Measurements from ENCODE around the gene RPH3AL. TPM values are rescaled to one million over a fixed set of nuclear protein-coding genes. Genes with fewer than 3 reads are reported as not detected.

RPH3AL gene
- total RNA-seq, 1 donor from 2014 or later: 6.1 TPM

DNA sequence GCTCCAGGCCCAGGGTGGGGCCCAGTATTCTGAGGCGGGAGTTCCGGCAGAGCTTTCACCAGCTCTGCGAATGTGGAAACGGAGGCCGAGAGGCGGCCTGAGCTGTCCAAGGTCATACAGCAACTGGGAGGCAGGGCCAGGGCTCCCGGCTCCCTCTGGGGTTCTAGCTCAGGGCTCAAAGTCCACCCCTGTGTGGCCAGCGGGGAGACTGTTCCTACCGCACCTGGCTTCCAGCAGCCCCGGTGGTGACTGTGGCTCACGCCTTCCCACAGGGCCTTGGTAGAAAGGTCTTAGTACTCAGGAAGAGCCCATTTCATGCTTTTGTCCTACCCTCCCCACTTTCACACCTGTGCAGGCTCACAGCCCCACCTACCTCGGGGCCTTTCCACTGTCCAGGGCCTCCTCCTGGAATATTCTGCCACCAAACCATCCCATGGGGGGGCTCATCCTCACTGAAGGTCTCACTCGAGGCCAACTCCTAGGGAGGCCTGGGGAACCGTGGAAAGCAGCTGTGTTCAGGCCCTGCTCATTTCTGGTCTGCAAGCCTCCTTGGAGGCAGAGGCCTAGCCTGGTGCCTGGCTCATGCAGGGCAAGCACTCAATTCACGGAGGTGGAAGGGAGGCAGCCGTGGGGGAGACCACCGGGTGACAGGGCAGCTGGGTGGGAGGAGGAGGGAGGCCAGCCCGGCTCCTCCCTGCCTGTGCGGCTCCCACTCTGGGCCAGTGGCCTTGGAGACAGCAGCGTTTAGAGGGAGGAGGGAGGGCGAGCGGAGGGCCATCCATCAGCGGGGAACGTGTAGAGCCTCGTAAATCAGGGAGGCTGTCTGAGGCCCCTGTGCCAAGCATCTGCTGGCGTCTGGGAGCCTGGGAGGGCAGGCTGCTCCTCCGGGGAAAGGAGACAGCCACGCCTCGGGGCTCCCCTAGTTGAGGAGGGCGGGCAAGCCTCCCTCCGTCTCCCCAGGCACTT lies 158.5 kb downstream of the RPH3AL start:
- Histone ChIP-seq H3K4me3 (ENCODE audit: low read depth, low read length) (no peak overlapping the region), H3K27me3 (ENCODE audit: control insufficient read depth, insufficient read depth, low read length) (no peaks in the 10 kb centered on the region), H3K36me3 (ENCODE audit: control insufficient read depth, insufficient read depth, low read length) (no peaks in the 10 kb centered on the region)
- no peak for DNase-seq (ENCODE audit: low read depth)
- FAIRE-seq: no peak
- TF ChIP-seq, protein P1, sequence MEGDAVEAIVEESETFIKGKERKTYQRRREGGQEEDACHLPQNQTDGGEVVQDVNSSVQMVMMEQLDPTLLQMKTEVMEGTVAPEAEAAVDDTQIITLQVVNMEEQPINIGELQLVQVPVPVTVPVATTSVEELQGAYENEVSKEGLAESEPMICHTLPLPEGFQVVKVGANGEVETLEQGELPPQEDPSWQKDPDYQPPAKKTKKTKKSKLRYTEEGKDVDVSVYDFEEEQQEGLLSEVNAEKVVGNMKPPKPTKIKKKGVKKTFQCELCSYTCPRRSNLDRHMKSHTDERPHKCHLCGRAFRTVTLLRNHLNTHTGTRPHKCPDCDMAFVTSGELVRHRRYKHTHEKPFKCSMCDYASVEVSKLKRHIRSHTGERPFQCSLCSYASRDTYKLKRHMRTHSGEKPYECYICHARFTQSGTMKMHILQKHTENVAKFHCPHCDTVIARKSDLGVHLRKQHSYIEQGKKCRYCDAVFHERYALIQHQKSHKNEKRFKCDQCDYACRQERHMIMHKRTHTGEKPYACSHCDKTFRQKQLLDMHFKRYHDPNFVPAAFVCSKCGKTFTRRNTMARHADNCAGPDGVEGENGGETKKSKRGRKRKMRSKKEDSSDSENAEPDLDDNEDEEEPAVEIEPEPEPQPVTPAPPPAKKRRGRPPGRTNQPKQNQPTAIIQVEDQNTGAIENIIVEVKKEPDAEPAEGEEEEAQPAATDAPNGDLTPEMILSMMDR (IDR thresholded peaks at IDR 0.05; ENCODE audit: insufficient read depth, low read length, severe bottlenecking): no peak

DNA sequence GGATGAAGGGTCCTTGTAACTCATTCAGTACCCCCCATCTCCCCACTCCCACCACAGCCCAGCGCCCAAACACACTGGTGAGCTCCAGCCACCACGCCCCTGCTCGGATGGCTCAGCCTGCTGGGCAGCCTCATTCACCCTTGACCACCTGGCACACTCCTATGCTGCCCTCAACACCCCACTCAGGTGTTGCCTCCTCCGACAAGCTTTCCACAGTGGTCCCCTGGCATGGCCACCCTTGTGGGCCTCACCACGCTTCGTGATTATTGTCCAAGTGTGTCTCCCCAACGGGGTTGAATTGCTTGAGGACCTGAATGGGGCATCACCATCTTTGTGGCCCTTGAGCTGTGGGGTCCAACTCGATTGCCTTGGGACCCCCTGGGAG lies 159.2 kb downstream of the RPH3AL start:
- no peak overlapping the region for H3K4me3 ChIP-seq (ENCODE audit: low read depth, low read length)
- H3K27me3 ChIP-seq (ENCODE audit: control insufficient read depth, insufficient read depth, low read length): no peaks in the 10 kb centered on the region
- no peak for DNase-seq (ENCODE audit: low read depth)
- no peak for FAIRE-seq
- TF ChIP-seq, protein P1 (IDR thresholded peaks at IDR 0.05; ENCODE audit: insufficient read depth, low read length, severe bottlenecking): no peak
- no peaks in the 10 kb centered on the region for H3K36me3 ChIP-seq (ENCODE audit: control insufficient read depth, insufficient read depth, low read length)

DNA sequence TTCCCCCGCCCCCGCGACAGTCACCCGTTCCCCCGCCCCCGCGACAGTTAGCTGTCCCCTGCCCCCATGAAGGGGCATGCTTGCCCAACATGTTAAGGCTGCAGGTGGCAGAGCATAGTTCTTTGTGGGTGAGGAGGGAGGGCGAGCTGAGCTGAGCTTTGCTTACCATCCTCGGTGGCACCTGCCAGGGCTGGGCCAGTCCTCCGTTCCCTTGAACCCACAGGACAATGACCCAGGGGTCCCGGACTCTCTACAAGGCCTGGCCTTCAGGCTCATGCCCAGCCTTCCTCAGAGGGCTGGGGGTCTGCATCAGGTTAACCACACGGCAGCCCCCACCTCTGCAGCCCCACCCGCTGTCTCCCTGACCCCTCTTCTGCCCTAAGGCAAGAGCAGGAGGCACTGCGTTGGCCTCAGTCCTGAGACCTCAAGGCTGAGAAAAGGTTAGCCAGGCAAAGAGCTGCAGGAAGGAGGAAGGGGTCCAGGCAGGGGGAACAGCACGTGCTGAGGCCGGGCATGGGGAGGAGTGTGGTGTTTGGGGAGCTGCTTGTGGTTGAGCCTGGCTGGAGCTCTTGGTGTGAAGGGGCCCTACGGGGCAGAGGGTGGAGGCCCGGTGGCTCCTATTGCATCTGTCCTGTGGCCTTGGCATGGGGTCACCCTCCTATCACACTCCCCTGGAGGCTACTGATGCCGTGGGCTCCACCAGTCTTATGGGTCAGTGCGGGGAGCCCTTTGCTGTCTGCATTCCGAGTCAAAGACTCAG lies 159.8 kb downstream of the RPH3AL start:
- Histone ChIP-seq H3K4me3 (ENCODE audit: low read depth, low read length) (no peak overlapping the region), H3K27me3 (ENCODE audit: control insufficient read depth, insufficient read depth, low read length) (no peaks in the 10 kb centered on the region), H3K36me3 (ENCODE audit: control insufficient read depth, insufficient read depth, low read length) (no peaks in the 10 kb centered on the region)
- FAIRE-seq (no peak), DNase-seq (ENCODE audit: low read depth) (no peak)
- TF ChIP-seq, protein P1 (IDR thresholded peaks at IDR 0.05; ENCODE audit: insufficient read depth, low read length, severe bottlenecking): no peak

DNA sequence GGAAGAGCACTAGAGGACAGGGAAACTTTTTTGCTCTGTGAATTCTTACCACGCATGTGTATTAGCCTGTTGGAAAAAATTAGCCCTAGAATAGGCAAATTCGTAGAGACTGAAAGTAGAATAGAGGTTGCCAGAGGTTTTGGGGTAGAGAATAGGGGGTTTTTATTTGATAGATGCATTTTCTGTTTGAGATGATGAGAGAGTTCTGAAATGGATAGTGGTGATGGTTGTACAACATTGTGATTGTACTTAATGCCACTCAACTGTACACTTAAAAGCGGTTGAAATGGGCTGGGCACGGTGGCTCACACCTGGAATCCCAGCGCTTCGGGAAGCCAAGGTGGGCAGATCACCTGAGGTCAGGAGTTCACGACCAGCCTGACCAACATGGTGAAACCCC lies 163.2 kb downstream of the RPH3AL start:
- TF ChIP-seq, protein P1 (IDR thresholded peaks at IDR 0.05; ENCODE audit: insufficient read depth, low read length, severe bottlenecking): no peak

DNA sequence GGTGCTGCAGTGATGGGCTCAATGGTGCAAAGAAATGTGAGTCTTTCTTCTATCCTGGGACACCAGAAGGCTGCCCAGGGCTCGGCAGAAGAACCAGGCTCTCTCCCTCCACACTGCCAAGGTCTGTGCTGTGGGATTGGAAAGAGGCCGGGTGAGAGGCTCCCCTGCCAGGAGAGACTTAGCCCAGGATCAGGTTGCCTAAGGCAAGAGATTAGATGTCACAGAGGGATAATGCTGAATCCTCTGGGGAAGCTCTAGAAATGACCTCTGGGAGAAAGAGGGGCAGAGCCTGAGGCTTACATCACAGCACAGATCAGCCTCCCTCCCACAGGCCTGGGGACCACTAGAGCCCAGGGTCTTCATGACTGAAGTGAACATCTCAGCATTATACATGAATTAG lies 165.5 kb downstream of the RPH3AL start:
- FAIRE-seq (no peak), DNase-seq (ENCODE audit: low read depth) (no peak)
- H3K36me3 ChIP-seq (ENCODE audit: control insufficient read depth, insufficient read depth, low read length): no peaks in the 10 kb centered on the region
- TF ChIP-seq, protein P1 (IDR thresholded peaks at IDR 0.05; ENCODE audit: insufficient read depth, low read length, severe bottlenecking): no peak
- no peak overlapping the region for H3K4me3 ChIP-seq (ENCODE audit: low read depth, low read length)
- peaks cover 2% of the 10 kb centered on the region for H3K27me3 ChIP-seq (ENCODE audit: control insufficient read depth, insufficient read depth, low read length)

More for the DNA sequence above, 163.2 kb downstream of the RPH3AL start:
- Histone ChIP-seq H3K4me3 (ENCODE audit: low read depth, low read length) (no peak overlapping the region), H3K36me3 (ENCODE audit: control insufficient read depth, insufficient read depth, low read length) (no peaks in the 10 kb centered on the region), H3K27me3 (ENCODE audit: control insufficient read depth, insufficient read depth, low read length) (peaks cover 2% of the 10 kb centered on the region)
- FAIRE-seq (no peak), DNase-seq (ENCODE audit: low read depth) (no peak)

Measured in bronchial epithelial cell (primary cell).